ENCODE results near the gene SKIDA1.

The SKIDA1 gene

GRCh38 chr10:21517134-21518031 lies 8.1 kb downstream of the SKIDA1 start:
- no peak for DNase-seq (ENCODE audit: low read depth)

GRCh38 chr10:21516242-21517131 lies 9.0 kb downstream of the SKIDA1 start:
- DNase-seq (ENCODE audit: low read depth), result no peak

DNA sequence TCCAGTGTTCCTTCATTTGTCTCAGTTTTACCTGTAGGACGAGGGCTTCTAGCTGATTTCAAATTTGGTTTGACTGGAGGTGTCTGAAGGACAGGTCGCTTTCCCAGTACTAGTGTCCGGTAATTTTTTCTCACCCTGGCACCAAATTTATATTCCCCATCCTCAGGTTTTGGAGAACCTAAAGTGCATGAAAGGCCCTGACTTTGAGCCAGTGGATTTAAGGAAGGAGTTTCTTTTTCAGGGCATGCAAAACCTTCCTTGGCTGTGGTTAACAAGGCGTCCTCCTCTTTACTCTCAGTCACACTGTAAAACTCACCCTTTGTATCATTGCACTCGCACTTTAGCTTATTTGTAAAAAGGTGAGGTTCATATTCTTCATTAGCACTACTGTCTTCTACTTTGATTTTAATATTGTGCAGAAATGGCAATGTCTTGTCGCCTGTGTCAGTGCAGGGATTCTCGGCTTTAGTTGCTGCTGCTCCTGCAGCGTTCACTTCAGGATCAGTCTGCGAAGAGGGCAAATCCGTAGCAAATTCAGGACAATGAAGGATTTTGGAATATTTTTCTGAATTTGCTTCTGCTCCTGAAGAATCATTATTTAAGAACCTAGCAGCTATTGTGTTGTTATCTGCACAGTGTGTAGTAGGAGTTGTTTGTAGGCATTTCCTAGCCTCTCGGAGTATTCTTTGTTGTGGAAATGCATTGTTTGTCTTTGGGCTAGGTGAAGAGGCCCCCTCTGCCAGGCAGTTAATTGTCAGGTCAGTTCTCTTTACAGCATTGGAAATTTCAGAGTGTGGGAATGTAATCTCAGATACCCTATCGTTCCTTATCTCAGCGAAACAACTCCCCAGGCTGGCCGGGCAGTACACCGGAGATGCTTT lies 9.9 kb downstream of the SKIDA1 start:
- DNase-seq (ENCODE audit: low read depth), result no peak

DNA sequence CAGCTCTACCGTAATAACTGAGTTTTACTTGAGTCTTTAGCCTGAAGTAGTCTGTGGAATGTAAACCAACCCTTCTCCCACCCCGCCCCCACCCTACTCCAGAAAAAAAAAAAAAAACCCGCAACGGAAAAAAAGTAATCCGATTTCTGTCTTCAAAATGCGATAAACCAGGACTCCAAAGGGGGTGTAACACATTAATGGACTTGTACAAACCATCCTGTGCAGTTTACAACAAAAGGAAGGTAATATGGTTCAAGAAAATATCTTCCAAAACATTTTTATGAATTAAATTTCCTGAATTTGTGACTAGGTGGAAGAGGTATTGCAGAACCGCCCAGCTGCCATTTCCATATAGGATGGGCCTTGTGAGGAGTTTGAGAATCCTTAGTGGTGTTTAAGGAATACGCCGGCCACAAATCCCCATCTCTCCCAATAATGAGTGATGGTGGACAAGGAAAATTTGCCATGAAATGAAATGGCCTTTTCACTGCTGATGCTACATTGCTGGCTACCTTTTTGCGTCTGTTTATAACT lies 10.6 kb downstream of the SKIDA1 start:
- no peak for DNase-seq (ENCODE audit: low read depth)

- no peak for DNase-seq (ENCODE audit: low read depth)
These were observed 11.2 kb downstream of the SKIDA1 start for GRCh38 chr10:21514129-21514817.

DNA sequence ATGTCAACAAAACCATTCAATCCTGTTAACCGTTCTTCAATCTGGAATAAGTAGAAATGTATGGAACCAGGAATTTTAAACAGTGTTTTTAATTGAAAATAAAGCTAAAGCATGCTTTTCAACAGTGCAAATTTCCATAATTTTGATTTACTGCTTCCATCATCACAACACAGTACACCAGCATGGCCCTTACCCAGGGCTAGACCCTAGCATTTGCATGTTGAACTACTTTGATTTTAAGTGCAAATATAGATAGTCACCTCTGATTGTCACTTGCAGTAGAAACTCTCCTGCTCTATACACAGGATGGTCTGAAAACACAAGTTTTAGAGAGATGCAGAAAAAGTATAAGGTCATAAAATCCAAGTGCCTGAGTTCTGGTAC lies 12.1 kb downstream of the SKIDA1 start:
- DNase-seq (ENCODE audit: low read depth), result no peak

DNA sequence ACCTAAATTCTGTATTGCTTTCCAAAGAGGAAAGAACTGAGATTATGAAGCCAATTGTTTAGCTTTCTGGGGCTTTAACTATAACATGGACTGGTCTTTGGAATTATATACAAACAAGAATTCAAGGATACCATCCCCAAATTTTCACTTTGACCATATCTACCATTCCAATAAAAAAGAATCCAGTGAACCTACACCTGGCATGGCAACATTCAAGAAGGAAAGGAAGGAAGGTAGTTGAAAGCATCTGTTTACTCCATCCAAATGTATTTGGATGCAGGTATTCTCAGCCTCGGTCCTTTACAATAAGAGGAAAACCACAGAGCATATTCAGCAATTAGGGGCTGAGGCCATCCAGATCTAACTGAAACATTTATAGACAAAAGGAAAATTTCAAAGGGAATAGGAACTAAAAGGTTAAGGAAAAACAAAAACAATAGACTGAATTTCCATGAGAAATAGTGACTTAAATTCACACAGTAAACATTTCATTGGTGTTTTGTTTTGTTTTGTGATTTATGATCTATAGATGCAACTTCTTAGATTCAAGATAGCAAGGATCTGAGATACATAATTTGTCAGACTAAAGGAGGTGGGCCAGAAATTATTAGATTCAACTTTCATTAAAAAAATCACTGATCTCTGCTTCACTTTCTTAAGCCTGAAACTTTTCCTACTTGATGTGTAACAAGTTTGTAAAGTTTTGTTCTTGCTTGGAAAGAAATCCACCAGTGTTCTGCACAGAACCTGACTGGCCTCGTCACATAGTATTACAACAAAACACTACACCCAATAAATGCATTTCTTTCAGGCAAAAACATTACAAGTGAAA lies 12.7 kb downstream of the SKIDA1 start:
- no peak for DNase-seq (ENCODE audit: low read depth)

DNA sequence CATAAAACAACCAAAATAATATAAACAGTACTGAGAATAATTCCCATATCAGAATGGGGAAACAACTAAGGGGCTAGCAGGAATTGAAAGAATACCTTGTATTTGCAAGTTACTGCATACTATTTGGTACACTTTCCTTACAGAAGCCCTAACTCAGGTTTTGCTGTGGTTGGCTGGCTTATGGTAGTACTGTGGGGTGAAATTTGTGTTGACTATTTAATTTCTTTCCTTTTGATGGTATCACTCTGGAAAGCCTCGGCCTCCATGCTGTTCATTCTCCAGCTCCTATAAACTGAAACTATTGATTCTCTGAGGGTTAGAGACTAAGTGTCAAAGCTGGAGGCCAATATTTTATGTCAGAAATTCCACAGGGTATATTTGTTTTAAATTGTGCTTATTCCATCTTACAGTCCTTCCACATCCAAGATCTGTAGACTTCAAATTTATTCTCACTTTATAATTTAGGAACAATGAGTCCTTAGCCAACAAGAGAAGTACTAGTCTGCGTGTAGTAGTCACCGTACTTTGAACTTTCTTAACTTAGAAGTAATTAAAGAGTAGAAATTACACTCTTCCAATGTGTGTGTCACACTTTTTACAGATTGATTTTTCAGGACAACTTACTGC lies 13.4 kb downstream of the SKIDA1 start:
- no peak for DNase-seq (ENCODE audit: low read depth)

- DNase-seq (ENCODE audit: low read depth), result no peak
These were observed 14.3 kb downstream of the SKIDA1 start for GRCh38 chr10:21511095-21511570.

DNA sequence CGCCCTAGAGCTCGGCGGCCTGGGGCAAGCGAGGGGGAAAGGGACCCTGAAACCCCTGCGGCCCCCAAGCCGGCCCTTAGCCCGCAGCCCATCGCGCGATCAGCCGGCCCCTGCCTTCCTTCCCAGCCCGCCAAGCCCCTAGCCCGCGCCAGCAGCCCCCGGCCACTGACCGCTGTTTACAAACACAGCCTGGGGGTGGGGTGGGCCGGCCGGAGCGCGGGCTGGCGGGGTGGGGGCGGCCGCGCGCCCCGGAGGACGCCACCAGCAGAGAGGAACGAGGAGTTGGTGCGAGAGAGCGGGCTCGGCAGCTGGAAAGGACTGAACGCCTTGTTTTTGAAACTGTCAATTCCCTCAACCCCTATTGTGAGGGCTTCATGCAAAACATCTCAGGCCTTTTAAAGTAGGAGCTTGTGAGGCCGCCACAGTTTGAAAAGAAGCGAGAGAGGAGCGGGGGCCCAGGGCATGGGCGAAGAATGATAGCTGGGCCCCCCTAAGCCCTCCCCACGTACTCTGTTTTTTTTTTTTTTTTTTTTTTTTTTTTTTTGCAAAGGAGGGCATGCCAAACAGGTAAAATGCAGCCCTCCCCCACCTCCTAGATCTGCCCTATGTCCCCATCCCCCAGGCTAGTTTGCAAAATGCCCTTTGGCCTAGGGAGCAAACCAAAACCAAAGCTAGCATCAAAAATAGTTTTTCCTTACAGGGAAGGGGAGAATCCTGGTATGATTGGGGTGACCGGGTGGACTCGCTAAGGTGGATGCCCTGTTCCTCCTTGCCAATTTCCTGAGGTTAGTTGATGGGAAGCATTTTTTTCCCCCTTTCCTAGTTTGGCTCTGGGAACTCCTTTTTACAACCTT lies 15.0 kb downstream of the SKIDA1 start:
- DNase-seq (ENCODE audit: low read depth), result no peak

DNA sequence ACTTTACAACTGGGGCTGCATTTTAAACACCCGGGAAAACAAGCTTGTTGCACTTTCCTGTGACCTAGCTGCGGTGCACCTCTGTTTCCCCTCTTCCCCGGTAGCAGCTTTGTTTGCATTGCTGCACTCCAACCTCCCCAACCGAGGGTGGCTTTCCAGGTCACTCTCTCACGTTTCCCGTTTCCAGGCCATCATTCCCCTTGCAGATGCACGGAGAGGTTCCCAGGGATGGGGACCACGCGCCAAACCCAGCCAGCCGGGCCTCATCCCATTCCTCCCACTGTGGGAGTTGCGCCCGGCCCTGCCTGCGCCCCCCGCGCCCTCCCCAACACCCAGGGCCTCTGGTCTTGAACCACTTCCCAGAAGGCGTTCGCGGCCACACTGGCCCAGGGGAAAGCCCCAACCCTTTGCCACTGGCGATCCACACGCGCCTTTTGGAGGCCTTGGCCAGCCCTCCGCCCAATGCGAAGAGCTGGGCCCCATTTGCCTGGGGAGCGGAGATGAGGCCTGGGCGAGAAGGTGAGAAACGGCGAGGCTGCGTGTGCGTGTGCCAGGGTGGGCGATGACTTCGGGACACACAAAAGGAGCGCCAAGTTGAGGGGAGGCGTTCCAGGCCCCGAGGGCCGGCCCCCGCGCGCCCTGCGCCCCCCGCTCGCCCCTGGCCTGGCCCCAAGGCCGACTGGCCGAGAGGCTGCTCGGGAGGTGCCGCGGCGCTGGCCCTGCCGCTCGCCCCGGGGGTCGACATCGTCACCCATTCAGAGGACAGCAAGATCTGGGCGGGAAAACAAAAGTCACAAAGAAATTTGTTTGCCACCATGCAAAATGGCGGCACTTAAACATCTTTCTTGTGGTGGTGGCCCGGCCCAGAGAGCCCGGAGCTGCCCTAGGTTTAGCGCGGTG lies 15.9 kb downstream of the SKIDA1 start:
- no peak for DNase-seq (ENCODE audit: low read depth)

DNA sequence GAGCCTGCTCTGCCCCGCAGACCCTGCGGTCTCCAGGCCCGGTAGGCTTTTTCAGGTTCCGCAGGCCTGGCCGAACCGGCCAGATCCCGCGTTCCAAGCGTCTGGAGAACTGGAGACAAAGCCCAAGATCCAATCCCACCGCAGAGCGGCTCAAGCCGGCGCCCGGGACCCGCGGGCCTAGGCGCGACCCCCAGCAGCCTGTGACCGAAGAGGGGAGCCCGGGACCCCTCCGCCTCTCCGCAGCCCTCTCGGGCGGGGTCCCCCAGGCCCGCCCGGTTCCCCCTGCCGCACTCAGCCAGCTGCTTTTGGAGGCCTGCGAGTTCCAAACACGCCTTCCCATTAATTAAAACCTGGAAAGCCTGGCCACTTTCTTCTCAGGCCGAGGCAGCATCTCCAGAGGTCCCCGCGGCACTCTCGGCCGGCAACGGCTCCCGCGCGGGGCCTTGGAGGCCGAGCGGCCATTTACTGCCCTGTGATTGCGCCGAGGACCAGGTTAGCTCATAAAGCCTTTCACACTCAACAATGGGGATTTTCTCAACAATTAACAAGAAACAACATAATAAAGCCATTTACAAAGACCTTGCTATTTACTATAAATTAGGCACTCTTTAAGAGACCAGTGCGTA lies 16.7 kb downstream of the SKIDA1 start:
- DNase-seq (ENCODE audit: low read depth), result no peak

DNA sequence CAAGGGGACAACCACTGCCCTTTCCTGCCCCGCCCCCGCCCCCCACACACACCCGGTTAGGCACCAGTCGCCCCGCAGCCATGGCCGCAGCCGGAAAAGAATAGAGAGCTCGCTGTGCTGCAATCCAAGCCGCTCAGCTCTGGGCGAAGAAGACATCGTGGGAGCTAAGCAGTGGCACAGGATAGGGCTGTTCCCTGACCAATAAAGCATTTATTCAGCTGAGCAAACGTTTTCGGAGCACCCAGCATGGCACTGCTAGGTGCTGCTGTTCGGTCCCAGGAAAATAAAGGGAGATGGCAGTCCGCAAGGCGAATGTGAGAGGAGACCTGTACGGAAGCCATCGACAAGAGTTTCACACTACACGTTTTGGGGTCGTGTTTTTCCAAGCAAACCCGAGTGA lies 18.3 kb downstream of the SKIDA1 start:
- no peak for DNase-seq (ENCODE audit: low read depth)

DNA sequence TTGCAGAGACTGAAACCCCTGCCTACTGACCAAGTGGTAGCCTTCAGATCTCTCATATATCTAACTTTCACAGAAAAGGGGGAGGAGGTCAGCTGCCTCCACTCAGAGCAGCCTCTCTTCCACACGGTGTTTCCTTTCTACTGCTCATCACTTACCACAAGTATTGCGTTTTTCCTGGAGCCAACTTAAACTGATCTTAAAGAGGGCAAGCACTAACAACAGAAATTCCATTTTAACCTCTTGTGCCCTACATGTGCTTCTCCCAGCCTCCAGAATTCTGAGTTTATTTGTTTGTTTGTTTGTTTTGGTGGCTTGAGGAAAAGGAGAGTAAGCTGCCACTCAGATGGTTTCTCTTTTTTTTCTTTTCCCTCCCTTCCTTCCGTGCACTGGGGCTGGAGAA lies 19.1 kb downstream of the SKIDA1 start:
- no peak for DNase-seq (ENCODE audit: low read depth)

DNA sequence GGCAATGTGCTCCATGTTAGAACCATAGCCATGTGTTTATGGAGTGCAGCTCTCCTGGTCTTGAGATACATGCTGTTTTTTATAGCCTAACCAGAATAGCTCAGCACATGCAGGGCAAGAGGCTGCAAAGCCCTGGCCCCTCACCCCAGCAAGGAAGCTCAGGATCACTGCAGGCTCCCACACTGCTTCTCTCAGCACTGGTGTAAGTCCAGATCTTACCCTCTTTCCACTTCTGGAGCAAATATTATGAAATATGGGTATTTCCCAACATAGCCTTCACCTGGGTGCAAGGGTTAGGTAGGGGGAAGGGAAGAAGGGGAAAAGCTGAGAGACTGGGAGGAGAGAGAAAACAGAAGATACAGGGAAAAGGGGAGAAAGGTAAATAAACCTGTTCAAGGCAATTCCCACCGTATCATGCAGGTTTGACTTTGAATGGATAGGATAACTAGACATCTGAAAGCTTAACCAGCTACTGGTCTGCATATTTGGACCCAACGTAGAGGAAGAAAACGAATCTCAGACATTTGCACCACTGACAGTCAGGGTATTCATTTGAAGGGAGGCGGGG lies 19.7 kb downstream of the SKIDA1 start:
- DNase-seq (ENCODE audit: low read depth), result no peak

GRCh38 chr10:21503542-21503941 lies 21.9 kb downstream of the SKIDA1 start:
- no peak for DNase-seq (ENCODE audit: low read depth)

GRCh38 chr10:21502348-21502740 lies 23.1 kb downstream of the SKIDA1 start:
- no peak for DNase-seq (ENCODE audit: low read depth)

Data from T follicular helper cell (primary cell).